Keratinocyte (primary cell): ENCODE data around the gene SAMD4A. TPM values are rescaled to one million over a fixed set of nuclear protein-coding genes. Genes with fewer than 3 reads are reported as not detected.

ENCODE experiments used
- DNase-seq: peaks from one replicate; pipeline ENCODE4 v3.0.0-alpha.2; 2011; ENCODE audit warnings: low read depth, missing footprints, low spot score
- FAIRE-seq: peaks from 2 replicates; lab custom pipeline; 2011; peaks lifted over from hg19 to GRCh38; lab: Jason Lieb, UNC
- H2AFZ ChIP-seq: 2 replicates; pipeline ENCODE4 v1.6.0; 2012; ENCODE audit warnings: low read length, control low read depth, inconsistent platforms; ENCODE audit not compliant: control insufficient read depth
- H3K27ac ChIP-seq: 2 replicates; pipeline ENCODE4 v1.5.1; 2011; ENCODE audit warnings: low read length; ENCODE audit not compliant: control insufficient read depth, insufficient read depth
- H3K27me3 ChIP-seq: 3 replicates; pipeline ENCODE4 v1.6.0; 2011; ENCODE audit warnings: low read length; ENCODE audit not compliant: control insufficient read depth, insufficient read depth; ENCODE audit errors: extremely low read depth
- H3K36me3 ChIP-seq, 2 experiments: 2 replicates in 1 of 2; 3 replicates in 1 of 2; pipeline ENCODE4 v1.5.1; 2011; ENCODE audit warnings: low read length in 2 of 2, mild to moderate bottlenecking in 1 of 2; ENCODE audit not compliant: control insufficient read depth in 2 of 2, insufficient read depth in 2 of 2; ENCODE audit errors: extremely low read depth in 1 of 2
- H3K4me1 ChIP-seq: 3 replicates; pipeline ENCODE4 v1.5.1; 2011; ENCODE audit warnings: low read length; ENCODE audit not compliant: control insufficient read depth, insufficient read depth; ENCODE audit errors: extremely low read depth
- H3K4me2 ChIP-seq: 3 replicates; pipeline ENCODE4 v1.6.0; 2011; ENCODE audit warnings: low read depth, low read length; ENCODE audit not compliant: control insufficient read depth, insufficient read depth; ENCODE audit errors: extremely low read depth
- H3K4me3 ChIP-seq, 3 experiments: fragments of 200-600 bp in 1 of 3; sonication (generic) in 1 of 3; 2 replicates in 2 of 3; 3 replicates in 1 of 3; pipeline ENCODE4 v1.5.1; 2011 to 2016; ENCODE audit warnings: low read length in 3 of 3, mild to moderate bottlenecking in 3 of 3, control low read depth in 2 of 3, inconsistent platforms in 1 of 3, low read depth in 1 of 3, mixed read lengths in 1 of 3, mixed run types in 1 of 3, moderate library complexity in 1 of 3; ENCODE audit not compliant: control insufficient read depth in 2 of 3, insufficient read depth in 2 of 3; ENCODE audit errors: extremely low read depth in 1 of 3
- H3K79me2 ChIP-seq: 2 replicates; pipeline ENCODE4 v1.6.0; 2012; ENCODE audit warnings: low read length; ENCODE audit not compliant: control insufficient read depth, insufficient read depth
- H3K9ac ChIP-seq: 3 replicates; pipeline ENCODE4 v1.6.0; 2011; ENCODE audit warnings: low read length; ENCODE audit not compliant: control insufficient read depth, insufficient read depth; ENCODE audit errors: extremely low read depth
- H3K9me1 ChIP-seq: 3 replicates; pipeline ENCODE4 v1.6.0; 2011; ENCODE audit warnings: low read length; ENCODE audit not compliant: control insufficient read depth, insufficient read depth; ENCODE audit errors: extremely low read depth
- H3K9me3 ChIP-seq: 2 replicates; pipeline ENCODE4 v1.5.1; 2012; ENCODE audit warnings: low read depth, low read length; ENCODE audit not compliant: control insufficient read depth
- H4K20me1 ChIP-seq: 3 replicates; pipeline ENCODE4 v1.6.0; 2011; ENCODE audit warnings: low read length; ENCODE audit not compliant: control insufficient read depth, insufficient read depth; ENCODE audit errors: extremely low read depth
- EZH2 ChIP-seq: IDR thresholded peaks from one replicate; pipeline ENCODE4 v1.6.1; 2012; ENCODE audit warnings: inconsistent platforms, mild to moderate bottlenecking, low read length, moderate library complexity
- dilution Hi-C: fragments of 300-500 bp; cut with MboI; formaldehyde crosslinking; loops from one replicate; pipeline ENCODE4 v1.7.0; 2020; ENCODE audit warnings: low sequenced_read_pairs; ENCODE audit not compliant: extremely low pct_ligation_motif_present
- polyA plus RNA-seq, 5 experiments: library from polyadenylated mRNA; depleted of rRNA in 3 of 5; stranded (reverse) in 3 of 5; stranded (forward) in 1 of 5; unstranded in 1 of 5; fragments of >200 nt; gene quantifications; 1 replicate in 1 of 5; 2 replicates in 3 of 5; 3 replicates in 1 of 5; pipeline versions ENCODE4 v1.2.1 to v1.2.3, GENCODE V29; 2011 to 2012; ENCODE audit warnings: missing spikeins in 2 of 5, low read depth in 1 of 5, low replicate concordance in 1 of 5
- TF ChIP-seq, protein P1 (sequence below), 3 experiments: IDR thresholded peaks in 1 of 3; conservative IDR thresholded peaks in 1 of 3; optimal IDR thresholded peaks in 1 of 3; 2 replicates in 2 of 3; 3 replicates in 1 of 3; pipeline versions ENCODE3 to v1.5.1; 2011; ENCODE audit warnings: low read length in 3 of 3, mild to moderate bottlenecking in 3 of 3, moderate library complexity in 2 of 3, control low read depth in 1 of 3, inconsistent platforms in 1 of 3; ENCODE audit not compliant: insufficient read depth in 2 of 3; ENCODE audit errors: extremely low read depth in 1 of 3

Gene SAMD4A
- polyA plus RNA-seq, 1 donor (not counting 4 experiments of a cell fraction or from before 2014, with no cell fraction given) = 16.2 TPM

DNA sequence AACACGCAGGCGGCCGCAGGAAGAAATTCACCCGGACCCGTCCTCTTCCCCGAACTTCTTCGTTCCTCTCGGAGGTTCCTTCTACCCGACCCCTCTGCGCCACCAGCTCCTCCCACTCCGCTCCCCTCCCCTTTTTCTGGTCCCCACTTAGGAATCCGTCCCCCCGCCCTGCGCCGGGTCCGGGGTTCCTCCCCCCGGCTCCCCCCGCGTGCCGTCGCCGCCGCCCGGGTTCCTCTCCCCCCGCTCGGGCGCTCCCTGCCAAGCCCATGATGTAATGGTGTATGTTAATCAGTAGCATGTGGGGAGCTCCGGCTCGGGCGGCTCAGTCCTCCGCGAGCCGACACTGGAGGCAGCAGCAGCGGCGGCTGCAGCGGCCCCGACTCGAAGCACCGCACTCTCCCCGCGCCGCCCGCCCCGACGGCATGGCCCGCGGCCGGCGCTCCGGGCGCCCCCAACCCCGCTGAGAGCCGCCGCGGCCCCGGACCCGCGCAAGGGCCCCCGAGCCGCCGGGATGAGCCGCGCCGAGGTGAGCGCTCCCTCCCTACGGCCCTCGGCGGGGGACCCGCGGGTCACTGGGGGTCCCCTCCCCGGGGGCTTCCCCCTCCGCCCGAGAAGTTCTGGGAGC lies 1.0 kb upstream of the SAMD4A start:
- H3K36me3 ChIP-seq = peaks cover 1 to 6% of the 10 kb centered on the region in 2 experiments
- peak overlapping the region; percentile 76 for H2AFZ ChIP-seq
- H4K20me1 ChIP-seq = no peaks in the 10 kb centered on the region
- H3K4me3 ChIP-seq = peak overlapping the region; percentile 76 to 91 (median 85)
- H3K4me1 ChIP-seq = peaks cover 33% of the 10 kb centered on the region
- TF ChIP-seq, protein P1, sequence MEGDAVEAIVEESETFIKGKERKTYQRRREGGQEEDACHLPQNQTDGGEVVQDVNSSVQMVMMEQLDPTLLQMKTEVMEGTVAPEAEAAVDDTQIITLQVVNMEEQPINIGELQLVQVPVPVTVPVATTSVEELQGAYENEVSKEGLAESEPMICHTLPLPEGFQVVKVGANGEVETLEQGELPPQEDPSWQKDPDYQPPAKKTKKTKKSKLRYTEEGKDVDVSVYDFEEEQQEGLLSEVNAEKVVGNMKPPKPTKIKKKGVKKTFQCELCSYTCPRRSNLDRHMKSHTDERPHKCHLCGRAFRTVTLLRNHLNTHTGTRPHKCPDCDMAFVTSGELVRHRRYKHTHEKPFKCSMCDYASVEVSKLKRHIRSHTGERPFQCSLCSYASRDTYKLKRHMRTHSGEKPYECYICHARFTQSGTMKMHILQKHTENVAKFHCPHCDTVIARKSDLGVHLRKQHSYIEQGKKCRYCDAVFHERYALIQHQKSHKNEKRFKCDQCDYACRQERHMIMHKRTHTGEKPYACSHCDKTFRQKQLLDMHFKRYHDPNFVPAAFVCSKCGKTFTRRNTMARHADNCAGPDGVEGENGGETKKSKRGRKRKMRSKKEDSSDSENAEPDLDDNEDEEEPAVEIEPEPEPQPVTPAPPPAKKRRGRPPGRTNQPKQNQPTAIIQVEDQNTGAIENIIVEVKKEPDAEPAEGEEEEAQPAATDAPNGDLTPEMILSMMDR (optimal IDR thresholded peaks at IDR 0.05 in 1 of 3, IDR thresholded peaks at IDR 0.05 in 1 of 3, conservative IDR thresholded peaks at IDR 0.05 in 1 of 3; ENCODE audit: extremely low read depth in 1 of 3, insufficient read depth in 2 of 3, low read length in 3 of 3) = no peak
- TF ChIP-seq EZH2 = no peak
- DNase-seq (no peak), FAIRE-seq (no peak)
- H3K27ac ChIP-seq = peak overlapping the region; percentile 78
- no peaks in the 10 kb centered on the region for H3K27me3 ChIP-seq
- H3K9me1 ChIP-seq = no peaks in the 10 kb centered on the region
- dilution Hi-C loops = no loop called here
- H3K9me3 ChIP-seq = no peaks in the 10 kb centered on the region
- H3K4me2 ChIP-seq = peak overlapping the region; percentile 95
- peak overlapping the region; percentile 90 for H3K9ac ChIP-seq
- H3K79me2 ChIP-seq = peaks cover 34% of the 10 kb centered on the region

GRCh38 chr14:54567224-54567638 lies 303 bp downstream of the SAMD4A start:
- DNase-seq = no peak

More at GRCh38 chr14:54567224-54567638, 303 bp downstream of the SAMD4A start:
- H3K4me2 ChIP-seq = peak overlapping the region; percentile 95
- peak overlapping the region; percentile 76 to 91 (median 85) for H3K4me3 ChIP-seq
- peaks cover 40% of the 10 kb centered on the region for H3K4me1 ChIP-seq
- H2AFZ ChIP-seq = no peak overlapping the region
- dilution Hi-C loops = no loop called here
- TF ChIP-seq, protein P1 (optimal IDR thresholded peaks at IDR 0.05 in 1 of 3, IDR thresholded peaks at IDR 0.05 in 1 of 3, conservative IDR thresholded peaks at IDR 0.05 in 1 of 3; ENCODE audit: extremely low read depth in 1 of 3, insufficient read depth in 2 of 3, low read length in 3 of 3) = no peak
- TF ChIP-seq EZH2 = no peak
- no peaks in the 10 kb centered on the region for H3K9me3 ChIP-seq
- H3K27ac ChIP-seq = peak overlapping the region; percentile 78
- peaks cover 2 to 12% of the 10 kb centered on the region in 2 experiments for H3K36me3 ChIP-seq
- H4K20me1 ChIP-seq = no peaks in the 10 kb centered on the region
- peaks cover 47% of the 10 kb centered on the region for H3K79me2 ChIP-seq
- no peaks in the 10 kb centered on the region for H3K27me3 ChIP-seq
- peak overlapping the region; percentile 90 for H3K9ac ChIP-seq
- no peak for FAIRE-seq
- H3K9me1 ChIP-seq = no peaks in the 10 kb centered on the region
